GM21515 (cell line): ENCODE results near the gene ZNF821.
"Not testable (repeated sequence)": the region's sequence is repeated elsewhere in the genome, so short reads cannot be mapped to it uniquely, and the experiment has no call there.

Experiments
- ATAC-seq: cut with Tn5 transposase; IDR thresholded peaks from one replicate; pipeline ENCODE4 v1.9.1; 2021; ENCODE audit not compliant: unreplicated experiment

The ZNF821 gene

DNA sequence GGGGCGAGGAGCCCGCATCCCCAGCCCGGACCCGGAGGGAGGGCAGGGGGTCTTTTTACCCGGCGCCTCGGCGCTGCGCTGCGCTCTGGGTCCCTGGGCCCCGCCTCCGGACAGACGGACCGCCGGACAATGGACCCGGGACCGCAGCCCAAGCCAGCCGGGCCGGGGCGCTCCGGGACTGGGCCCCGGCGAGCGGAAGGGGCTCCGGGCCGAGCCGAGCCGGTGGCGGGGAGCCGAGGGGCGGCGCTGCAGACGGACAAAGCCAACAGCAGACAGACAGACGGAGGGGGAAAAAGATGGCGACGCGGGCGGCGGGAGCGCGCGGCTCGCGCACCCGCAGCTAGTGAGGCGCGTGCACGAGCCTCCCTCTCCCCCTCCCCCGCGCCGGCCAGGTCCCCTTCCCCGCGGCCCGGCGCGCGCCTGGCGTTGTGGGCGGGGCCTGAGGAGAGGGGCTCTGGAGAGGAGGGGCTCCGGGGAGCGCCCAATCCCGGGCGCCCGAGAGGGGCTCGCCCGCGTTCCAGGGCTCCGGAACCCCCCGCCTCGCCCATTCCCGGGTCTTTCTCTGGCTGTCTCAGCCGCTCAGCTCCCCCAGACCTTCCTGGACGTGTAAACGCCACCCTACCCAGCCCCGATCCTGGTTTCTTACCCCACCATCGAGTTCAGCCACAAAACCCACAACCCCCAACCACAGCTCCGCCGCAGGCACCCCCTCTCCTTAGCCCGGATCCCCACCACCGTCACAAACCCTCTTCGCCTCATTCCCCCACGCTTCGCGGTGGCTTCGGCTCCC lies at the start of gene ZNF821:
Gene ZNF821 (minus strand): TSS at position 334 of the 790 bp plus-strand sequence. CDS start 4,236 bp downstream, outside the sequence.
- ATAC-seq: peak; percentile 47

DNA sequence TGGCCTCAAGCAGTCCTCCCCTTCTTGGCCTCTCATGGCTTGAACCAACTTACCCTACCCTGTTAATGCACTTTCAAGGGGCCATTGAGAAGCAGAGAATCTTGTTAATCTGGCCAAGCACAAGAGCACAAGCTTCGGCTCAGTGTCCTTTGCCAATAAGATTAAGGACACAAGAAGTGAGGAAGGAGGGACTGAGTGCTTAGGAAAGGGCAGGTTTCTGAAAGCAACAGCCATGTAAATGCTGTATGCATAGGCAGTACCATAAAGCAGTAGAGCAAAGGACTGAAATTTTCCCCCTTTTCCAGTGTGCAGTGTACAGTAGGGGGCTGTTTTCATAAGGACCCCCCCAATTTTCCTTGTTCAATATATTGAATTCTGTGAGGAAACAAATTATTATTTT lies 49.0 kb upstream of the ZNF821 start:
- ATAC-seq: no peak

DNA sequence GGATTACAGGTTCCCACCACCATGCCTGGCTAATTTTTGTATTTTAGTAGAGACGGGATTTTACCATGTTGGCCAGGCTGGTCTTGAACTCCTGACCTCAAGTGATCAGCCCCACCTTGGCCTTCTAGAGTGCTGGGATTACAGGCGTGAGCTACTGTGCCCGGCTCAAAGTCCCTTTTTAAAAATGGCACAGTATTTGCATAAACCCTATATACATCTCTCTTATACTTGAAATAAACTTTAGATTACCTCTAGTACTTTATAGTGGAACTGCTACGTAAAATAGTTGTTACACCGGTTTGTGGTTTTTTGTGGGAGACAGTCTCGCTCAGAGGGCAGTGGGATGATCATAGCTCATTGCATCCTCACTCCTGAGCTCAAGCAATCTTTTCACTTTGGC lies 47.6 kb upstream of the ZNF821 start:
- no peak for ATAC-seq

DNA sequence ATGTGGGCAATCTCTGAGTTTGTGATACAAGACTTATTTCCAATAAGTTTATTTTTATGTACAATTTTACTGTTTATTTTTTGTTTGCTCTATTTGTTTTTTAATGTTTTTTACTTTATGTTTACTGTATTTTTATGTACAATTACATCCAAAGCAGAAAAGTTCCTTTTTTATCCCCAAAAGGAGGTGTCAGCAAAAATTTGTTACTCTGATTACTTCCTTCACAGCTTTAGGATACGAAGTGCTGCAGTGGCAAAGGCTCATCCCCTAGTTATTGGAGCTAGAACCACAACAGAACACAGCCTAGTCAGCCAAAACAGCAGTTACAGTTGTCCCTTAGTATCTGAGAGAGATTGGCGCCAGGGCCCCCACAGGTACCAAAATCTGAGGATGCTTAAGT lies 47.0 kb upstream of the ZNF821 start:
- ATAC-seq: no peak

- ATAC-seq: no peak
These were observed 46.1 kb upstream of the ZNF821 start for GRCh38 chr16:71930013-71930563.

DNA sequence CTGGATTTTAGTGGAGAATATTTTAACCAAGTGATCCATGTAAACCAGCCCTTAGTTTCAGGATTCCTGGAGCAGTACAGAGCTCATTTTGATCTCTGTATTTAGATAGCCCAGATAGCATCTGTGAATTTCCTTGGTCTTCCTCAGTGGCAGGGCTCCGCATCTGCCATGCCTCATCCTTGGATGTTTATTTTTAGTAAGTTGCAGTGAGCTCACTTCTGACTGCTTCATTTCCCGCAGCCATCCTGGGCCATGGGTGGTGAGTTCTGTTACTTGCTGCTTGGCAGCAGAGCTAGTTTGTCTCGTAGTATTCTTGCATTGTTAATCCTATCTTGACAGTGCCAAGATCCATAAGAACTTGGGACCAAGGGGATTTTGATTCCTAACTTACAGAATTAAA lies 45.1 kb upstream of the ZNF821 start:
- no peak for ATAC-seq

DNA sequence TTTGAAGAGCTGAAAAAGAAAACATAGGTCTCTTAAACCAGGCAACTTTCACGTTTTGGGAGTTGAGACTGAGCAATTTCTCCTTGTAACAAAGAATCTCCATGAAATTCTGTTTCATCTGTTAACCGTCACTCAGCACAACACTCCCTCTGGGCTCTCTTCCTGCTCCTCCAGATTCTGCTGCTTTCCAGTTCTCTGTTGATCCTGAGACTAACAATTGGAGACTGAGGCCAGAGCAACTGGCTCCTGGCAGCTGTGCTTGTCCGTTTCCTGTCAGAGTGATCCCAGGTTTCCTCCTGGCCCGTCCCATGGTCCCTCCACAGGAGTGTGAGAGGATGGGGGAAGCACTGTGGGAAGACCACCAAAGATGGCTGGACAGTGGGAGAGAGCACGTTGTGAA lies 43.8 kb upstream of the ZNF821 start:
- no peak for ATAC-seq

DNA sequence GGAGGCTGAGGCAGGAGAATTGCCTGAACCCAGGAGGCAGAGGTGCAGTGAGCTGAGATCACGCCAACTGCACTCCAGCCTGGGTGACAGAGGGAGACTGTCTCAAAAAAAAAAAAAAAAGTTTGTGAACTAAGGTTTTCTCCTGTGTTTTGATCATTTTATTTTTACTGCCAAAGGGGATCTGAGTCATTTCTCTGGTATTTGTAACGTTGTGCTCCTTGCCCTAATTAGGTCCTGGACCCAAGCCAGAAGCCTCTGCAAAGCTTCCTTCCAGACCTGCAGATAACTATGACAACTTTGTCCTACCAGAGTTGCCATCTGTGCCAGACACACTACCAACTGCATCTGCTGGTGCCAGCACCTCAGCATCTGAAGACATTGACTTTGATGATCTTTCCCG lies 43.4 kb upstream of the ZNF821 start:
- ATAC-seq: no peak

DNA sequence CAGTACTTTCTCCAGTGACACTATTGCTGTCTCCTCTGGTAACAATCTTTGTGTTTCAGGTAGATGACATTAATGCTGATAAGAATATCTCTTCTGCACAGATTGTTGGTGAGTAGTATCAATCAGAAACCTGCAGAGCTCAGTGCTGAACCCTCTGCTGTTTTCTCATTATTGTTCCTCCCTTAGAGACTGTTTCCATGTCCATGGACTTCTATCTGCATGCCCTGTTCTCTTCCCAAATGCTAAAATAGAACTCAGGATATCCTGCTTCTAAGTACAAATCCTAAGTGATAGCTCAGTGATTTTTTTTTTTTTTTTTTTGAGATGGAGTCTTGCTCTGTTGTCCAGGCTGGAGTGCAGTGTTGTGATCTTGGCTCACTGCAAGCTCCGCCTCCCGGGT lies 40.7 kb upstream of the ZNF821 start:
- no peak for ATAC-seq

DNA sequence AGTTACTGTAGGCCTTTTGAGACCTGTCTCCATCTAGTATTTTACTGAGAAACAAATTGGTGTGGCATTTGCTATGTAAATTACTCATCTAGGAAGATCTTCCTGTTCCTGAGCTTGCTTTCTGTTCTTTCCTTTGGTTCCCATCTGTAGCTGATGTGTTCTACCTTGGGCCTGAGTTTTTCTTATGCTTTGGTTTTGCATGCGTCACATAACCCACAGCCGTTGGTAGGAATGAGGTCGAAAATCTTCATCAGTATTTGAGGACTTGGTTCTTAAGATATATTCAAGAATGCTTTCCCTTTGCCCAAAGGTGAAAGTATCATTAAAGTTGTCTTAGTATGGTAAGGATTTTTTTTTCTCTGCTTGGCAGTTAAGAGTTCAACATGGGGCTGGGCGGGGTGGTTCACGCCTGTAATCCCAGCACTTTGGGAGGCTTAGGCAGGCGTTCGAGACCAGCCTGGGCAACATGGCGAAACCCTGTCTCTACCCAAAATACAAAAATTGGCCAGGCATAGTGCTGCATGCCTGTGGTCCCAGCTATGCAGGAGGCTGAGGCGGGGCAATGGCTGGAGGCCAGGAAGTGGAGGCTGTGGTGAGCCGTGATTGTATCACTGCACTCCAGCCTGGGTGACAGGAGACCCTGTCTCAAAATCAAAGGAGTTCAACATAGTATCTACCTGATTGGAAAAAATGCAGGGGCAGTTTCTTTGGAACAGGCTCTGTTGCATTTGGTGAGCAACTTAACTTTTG lies 40.1 kb upstream of the ZNF821 start:
- ATAC-seq: no peak

DNA sequence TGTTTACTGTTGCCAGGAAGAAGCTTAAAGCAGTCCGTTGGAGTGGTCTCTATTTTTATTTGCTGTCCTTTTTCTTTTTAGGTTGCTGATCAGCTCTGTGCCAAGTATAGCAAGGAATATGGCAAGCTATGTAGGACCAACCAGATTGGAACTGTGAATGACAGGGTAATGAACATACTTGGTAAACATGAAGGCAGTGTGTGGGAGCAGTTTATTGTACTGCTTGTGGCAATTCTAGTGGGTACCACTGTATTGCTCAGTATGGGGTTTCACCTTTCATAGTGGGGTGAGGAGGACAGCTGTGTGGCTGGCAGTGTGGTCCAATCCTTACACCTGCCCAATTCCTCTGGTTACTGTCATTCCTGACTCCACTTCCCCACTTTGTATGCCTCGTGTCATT lies 36.7 kb upstream of the ZNF821 start:
- no peak for ATAC-seq

DNA sequence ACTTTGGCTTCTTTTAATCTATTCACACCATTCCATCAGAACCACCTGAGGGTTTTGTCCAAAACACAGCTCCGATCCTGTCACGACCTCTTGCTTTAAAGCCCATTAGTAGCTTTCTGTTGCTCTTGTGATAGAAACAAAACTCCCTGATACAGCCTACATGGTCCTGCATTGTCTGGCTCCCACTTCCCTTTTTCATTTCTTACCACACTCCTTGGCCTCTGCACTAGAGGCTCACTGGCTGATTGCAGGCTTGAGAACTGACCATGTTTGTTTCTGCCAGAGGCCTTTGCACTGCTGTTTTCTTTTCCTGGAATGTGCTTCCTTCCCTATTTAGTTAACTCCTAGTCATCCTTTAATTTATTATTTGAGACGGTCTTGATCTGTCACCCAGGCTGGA lies 35.1 kb upstream of the ZNF821 start:
- peak; percentile 78 for ATAC-seq

- no peak for ATAC-seq
These were observed 33.9 kb upstream of the ZNF821 start for GRCh38 chr16:71917900-71918299.

GRCh38 chr16:71916397-71916920 lies 32.5 kb upstream of the ZNF821 start:
- ATAC-seq: no peak

- ATAC-seq: no peak
These were observed 31.4 kb upstream of the ZNF821 start for GRCh38 chr16:71915350-71915749.

DNA sequence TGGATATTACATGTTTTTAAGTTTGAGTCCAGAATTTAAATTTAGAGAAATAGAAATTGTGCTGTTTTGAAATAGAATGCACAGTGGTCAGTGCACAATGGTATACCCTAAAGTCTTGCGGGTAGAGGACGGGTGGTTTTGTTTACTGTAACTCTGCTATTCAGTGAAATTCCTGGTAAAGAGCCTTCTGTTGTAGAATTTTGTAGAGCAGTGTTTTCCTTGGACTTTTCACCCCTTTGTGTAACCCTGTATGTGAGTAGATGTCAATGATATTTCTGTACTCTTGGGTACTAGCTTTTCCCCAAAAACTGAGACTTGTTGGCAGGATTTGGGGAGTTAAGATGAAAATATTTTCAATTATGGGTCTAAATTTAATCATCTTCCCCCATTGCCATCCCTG lies 30.8 kb upstream of the ZNF821 start:
- ATAC-seq: no peak

GRCh38 chr16:71912534-71913275 lies 28.7 kb upstream of the ZNF821 start:
- no peak for ATAC-seq

DNA sequence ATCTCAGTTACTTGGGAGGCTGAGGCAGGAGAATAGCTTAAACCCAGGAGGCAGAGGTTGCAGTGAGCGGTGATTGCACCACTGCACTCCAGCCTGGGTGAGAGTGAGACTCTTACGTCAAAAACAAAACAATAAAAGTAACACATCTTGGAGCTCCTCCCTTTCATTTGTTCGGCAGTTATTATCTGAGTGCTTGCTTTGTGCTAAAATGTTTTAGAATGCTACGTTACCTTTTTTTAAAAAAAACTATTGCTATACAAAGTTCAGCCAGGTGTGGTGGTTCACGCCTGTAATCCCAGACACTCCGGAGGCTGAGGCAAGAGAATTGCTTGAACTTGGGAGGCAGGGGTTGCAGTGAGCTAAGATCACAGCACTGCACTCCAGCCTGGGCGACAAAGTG lies 27.1 kb upstream of the ZNF821 start:
- no peak for ATAC-seq

- not testable (repeated sequence) for ATAC-seq
These were observed 21.8 kb upstream of the ZNF821 start for GRCh38 chr16:71905765-71906164.

DNA sequence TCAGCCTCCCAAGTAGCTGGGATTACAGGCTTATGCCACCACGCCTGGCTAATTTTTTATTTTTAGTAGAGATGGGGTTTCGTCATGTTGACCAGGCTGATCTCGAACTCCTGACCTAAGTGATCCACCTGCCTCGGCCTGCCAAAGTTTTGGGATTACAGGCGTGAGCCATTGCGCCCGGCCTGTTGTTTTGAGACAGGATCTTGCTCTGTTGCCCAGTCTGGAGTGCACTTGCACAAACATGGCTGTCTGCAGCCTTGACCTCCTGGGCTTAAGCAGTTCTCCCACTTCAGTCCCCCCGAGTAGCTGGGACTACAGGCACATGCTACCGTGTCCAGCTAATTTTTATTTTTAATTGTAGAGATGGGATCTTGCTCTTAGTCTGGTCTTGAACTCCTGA lies 20.3 kb upstream of the ZNF821 start:
- no peak for ATAC-seq

GRCh38 chr16:71903608-71904007 lies 19.6 kb upstream of the ZNF821 start:
- no peak for ATAC-seq
